Fibroblast of mammary gland (primary cell): ENCODE measurements around the gene SLC17A6.

ENCODE experiments used
- DNase-seq: peaks from one replicate; pipeline ENCODE4 v3.0.0-alpha.2; 2010; ENCODE audit warnings: low read depth
- H3K4me3 ChIP-seq: 2 replicates; pipeline ENCODE4 v1.5.1; 2011; ENCODE audit warnings: low read depth, mild to moderate bottlenecking, low read length, moderate library complexity; ENCODE audit not compliant: control insufficient read depth
- CTCF ChIP-seq: conservative IDR thresholded peaks from 2 replicates; pipeline ENCODE4 v1.5.1; 2011; ENCODE audit warnings: low read depth, low read length, inconsistent platforms; ENCODE audit not compliant: control insufficient read depth, insufficient read depth

The SLC17A6 gene

GRCh38 chr11:22343371-22344032 is 5.3 kb downstream of the SLC17A6 start:
- no peak for DNase-seq
- no peak overlapping the region for H3K4me3 ChIP-seq
- no peak for TF ChIP-seq CTCF

- no peak overlapping the region for H3K4me3 ChIP-seq
- DNase-seq = no peak
- no peak for TF ChIP-seq CTCF
These were observed 5.9 kb downstream of the SLC17A6 start for GRCh38 chr11:22344081-22344480.

- DNase-seq = no peak
These were observed 8.1 kb downstream of the SLC17A6 start for GRCh38 chr11:22346282-22346681.

GRCh38 chr11:22347857-22348487 is 9.8 kb downstream of the SLC17A6 start:
- TF ChIP-seq CTCF = no peak
- DNase-seq = no peak
- no peak overlapping the region for H3K4me3 ChIP-seq

More at GRCh38 chr11:22346282-22346681, 8.1 kb downstream of the SLC17A6 start:
- no peak overlapping the region for H3K4me3 ChIP-seq
- no peak for TF ChIP-seq CTCF

- H3K4me3 ChIP-seq = no peak overlapping the region
- TF ChIP-seq CTCF = no peak
- DNase-seq = no peak
These were observed 11.3 kb downstream of the SLC17A6 start for GRCh38 chr11:22349491-22349890.

- no peak for TF ChIP-seq CTCF
- no peak overlapping the region for H3K4me3 ChIP-seq
- no peak for DNase-seq
These were observed 21.1 kb downstream of the SLC17A6 start for GRCh38 chr11:22359295-22359694.
